Smooth muscle cell (in vitro differentiated cells): ENCODE results near the gene ZNF630. TPM values are rescaled to one million over a fixed set of nuclear protein-coding genes. Genes with fewer than 3 reads are reported as not detected.
A peak's percentile ranks its signal among the peaks of the same experiment; 100 is the strongest.
"Not testable (repeated sequence)": the region's sequence is repeated elsewhere in the genome, so short reads cannot be mapped to it uniquely, and the experiment has no call there.

Source experiments
- DNase-seq: peaks from one replicate; lab custom pipeline; 2025; ENCODE audit not compliant: unreplicated experiment; lab: John Stamatoyannopoulos, UW
- H2AFZ ChIP-seq: fragments of 200-600 bp; sonication (generic); 2 replicates; pipeline ENCODE4 v1.6.0; 2016; ENCODE audit warnings: antibody characterized with exemption, low read depth, mild to moderate bottlenecking
- H3F3A ChIP-seq: fragments of 200-600 bp; sonication (generic); 2 replicates; pipeline ENCODE4 v1.6.0; 2017; ENCODE audit warnings: antibody characterized with exemption, low read depth
- H3K27ac ChIP-seq: fragments of 200-600 bp; sonication (generic); 2 replicates; pipeline ENCODE4 v1.5.1; 2016; ENCODE audit warnings: low read depth, mild to moderate bottlenecking
- H3K27me3 ChIP-seq: fragments of 200-600 bp; sonication (generic); 2 replicates; pipeline ENCODE4 v1.6.1; 2016; ENCODE audit warnings: low read depth, mild to moderate bottlenecking
- H3K36me3 ChIP-seq: fragments of 200-600 bp; sonication (generic); 2 replicates; pipeline ENCODE4 v1.5.1; 2016; ENCODE audit warnings: low read depth
- H3K4me1 ChIP-seq: fragments of 200-600 bp; sonication (generic); 2 replicates; pipeline ENCODE4 v1.5.1; 2016; ENCODE audit warnings: low read depth
- H3K4me2 ChIP-seq: fragments of 200-600 bp; sonication (generic); 2 replicates; pipeline ENCODE4 v1.6.0; 2016; ENCODE audit warnings: mild to moderate bottlenecking
- H3K4me3 ChIP-seq: fragments of 200-600 bp; sonication (generic); 2 replicates; pipeline ENCODE4 v1.5.1; 2016; ENCODE audit warnings: mild to moderate bottlenecking
- H3K79me2 ChIP-seq: fragments of 200-600 bp; sonication (generic); 2 replicates; pipeline ENCODE4 v1.6.0; 2016; ENCODE audit warnings: low read depth, mild to moderate bottlenecking
- H3K9ac ChIP-seq: fragments of 200-600 bp; sonication (generic); 2 replicates; pipeline ENCODE4 v1.6.0; 2016; ENCODE audit warnings: low read depth
- H3K9me3 ChIP-seq: fragments of 200-600 bp; sonication (generic); replicated peaks from 2 replicates; pipeline ENCODE4 v1.5.1; 2016; ENCODE audit warnings: low read depth
- H4K20me1 ChIP-seq: fragments of 200-600 bp; sonication (generic); 2 replicates; pipeline ENCODE4 v1.6.0; 2016; ENCODE audit warnings: low read depth
- CTCF ChIP-seq: fragments of 200-600 bp; sonication (generic); IDR thresholded peaks from 2 replicates; pipeline ENCODE4 v1.5.1; 2017; ENCODE audit warnings: borderline replicate concordance, mild to moderate bottlenecking, antibody characterized with exemption; ENCODE audit not compliant: insufficient read depth, poor library complexity, severe bottlenecking
- WGBS: methylation state at CpG from one replicate; pipeline ENCODE4 v1.1.7; 2016; ENCODE audit warnings: low lambda C conversion rate; 5-methylcytosine and 5-hydroxymethylcytosine counted together
- polyA plus RNA-seq: library from polyadenylated mRNA; unstranded; fragments of >200 nt; fragmentation: Nextera tagmentation; extraction: Ambion mirVana; gene quantifications from 2 replicates; pipeline ENCODE4 v1.2.1, GENCODE V29; 2016
- total RNA-seq: library from RNA; depleted of rRNA; stranded (reverse); fragments of >200 nt; gene quantifications from 2 replicates; pipeline ENCODE4 v1.2.3, GENCODE V29; 2014

The ZNF630 gene
- total and polyA plus RNA-seq, 2 experiments from 2014 or later, result 2.1 to 5.0 TPM

GRCh38 chrX:48043056-48043455, 28.4 kb downstream of the ZNF630 start:
- DNase-seq, result no peak
- Histone ChIP-seq H3K9me3 (no peaks in the 10 kb centered on the region), H3K27me3 (no peaks in the 10 kb centered on the region), H3K4me1 (no peaks in the 10 kb centered on the region), H3F3A (no peaks in the 10 kb centered on the region), H2AFZ (no peak overlapping the region), H3K9ac (no peak overlapping the region), H3K27ac (no peak overlapping the region), H3K36me3 (no peaks in the 10 kb centered on the region), H4K20me1 (no peaks in the 10 kb centered on the region), H3K4me2 (peak overlapping the region; percentile 26), H3K79me2 (no peaks in the 10 kb centered on the region), H3K4me3 (no peak overlapping the region)
- WGBS, result 30% methylated on average over 4 of the region's 4 CpGs
- no peak for TF ChIP-seq CTCF

- WGBS, result 39% methylated on average over 4 of the region's 4 CpGs
- Histone ChIP-seq H3K9me3 (no peaks in the 10 kb centered on the region), H3K4me1 (no peaks in the 10 kb centered on the region), H3K79me2 (no peaks in the 10 kb centered on the region), H3K27me3 (no peaks in the 10 kb centered on the region), H4K20me1 (no peaks in the 10 kb centered on the region), H3K4me2 (peak overlapping the region; percentile 12), H3K9ac (no peak overlapping the region), H3K4me3 (no peak overlapping the region), H3F3A (no peaks in the 10 kb centered on the region), H3K36me3 (no peaks in the 10 kb centered on the region), H3K27ac (peak overlapping the region; percentile 4), H2AFZ (no peak overlapping the region)
- DNase-seq, result no peak
- TF ChIP-seq CTCF, result no peak
These were observed 35.5 kb downstream of the ZNF630 start for GRCh38 chrX:48035891-48036290.

GRCh38 chrX:48030641-48031173, 40.7 kb downstream of the ZNF630 start:
- not testable (repeated sequence) for H3K27ac ChIP-seq, H4K20me1 ChIP-seq, H3K4me3 ChIP-seq, H3K4me2 ChIP-seq, H2AFZ ChIP-seq, H3K9ac ChIP-seq, H3K4me1 ChIP-seq, H3F3A ChIP-seq, H3K27me3 ChIP-seq, H3K36me3 ChIP-seq, H3K9me3 ChIP-seq, H3K79me2 ChIP-seq, DNase-seq
- 79% methylated on average over 10 of the region's 10 CpGs for WGBS

GRCh38 chrX:48030237-48030636, 41.2 kb downstream of the ZNF630 start:
- 85% methylated on average over 10 of the region's 10 CpGs for WGBS
- H3K4me3 ChIP-seq, result no peak overlapping the region
- H3K36me3 ChIP-seq, result no peaks in the 10 kb centered on the region
- H3K79me2 ChIP-seq, result no peaks in the 10 kb centered on the region
- no peaks in the 10 kb centered on the region for H3K4me1 ChIP-seq
- no peaks in the 10 kb centered on the region for H3K9me3 ChIP-seq
- no peak for DNase-seq
- H2AFZ ChIP-seq, result no peak overlapping the region
- no peak overlapping the region for H3K9ac ChIP-seq
- no peak overlapping the region for H3K4me2 ChIP-seq
- H4K20me1 ChIP-seq, result no peaks in the 10 kb centered on the region
- TF ChIP-seq CTCF, result no peak
- no peaks in the 10 kb centered on the region for H3K27me3 ChIP-seq
- no peaks in the 10 kb centered on the region for H3F3A ChIP-seq
- no peak overlapping the region for H3K27ac ChIP-seq
